Right lobe of liver (tissue), 4 donors: Measurements from ENCODE around the gene NBEAL1.

ENCODE experiments used
- POLR2A ChIP-seq: fragments of 450-650 bp; IDR thresholded peaks from one replicate; pipeline ENCODE4 v1.6.1; 2017; ENCODE audit warnings: antibody characterized with exemption, mild to moderate bottlenecking
- TF ChIP-seq, protein P1 (sequence below), 4 donors: fragments of 200-600 bp in 3 of 4; fragments of 450-650 bp in 1 of 4; IDR thresholded peaks; one replicate each; pipeline versions ENCODE4 v1.5.1 to v1.8.0; 2016 to 2022; ENCODE audit warnings: antibody characterized with exemption in 4 of 4, mild to moderate bottlenecking in 2 of 4
- donor health status: DM: no; HTN: no; CAD: no.
- donor health status: DM: no; HTN: no; CAD: no.
- donor health status: DM: no; HTN: yes; CAD: no.

DNA sequence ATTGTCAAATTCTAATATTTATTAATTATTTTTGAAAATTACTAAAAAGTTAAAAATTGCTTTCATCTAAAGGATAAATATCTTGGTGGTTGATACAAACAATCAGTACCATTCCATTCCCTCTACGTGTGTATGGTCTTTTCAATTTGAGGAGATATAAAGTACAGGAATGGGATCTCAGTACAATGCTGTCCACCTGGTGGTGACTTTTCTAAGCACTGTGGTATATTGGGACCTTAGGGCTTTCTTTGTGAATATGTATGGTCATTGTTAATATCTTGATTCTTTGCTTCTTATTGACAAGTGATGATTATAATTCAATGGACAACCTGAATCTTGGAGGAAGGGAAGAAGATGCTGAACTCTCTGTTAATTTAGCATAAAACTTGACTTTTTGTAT is 83.1 kb downstream of the NBEAL1 start:
- TF ChIP-seq, protein P1, sequence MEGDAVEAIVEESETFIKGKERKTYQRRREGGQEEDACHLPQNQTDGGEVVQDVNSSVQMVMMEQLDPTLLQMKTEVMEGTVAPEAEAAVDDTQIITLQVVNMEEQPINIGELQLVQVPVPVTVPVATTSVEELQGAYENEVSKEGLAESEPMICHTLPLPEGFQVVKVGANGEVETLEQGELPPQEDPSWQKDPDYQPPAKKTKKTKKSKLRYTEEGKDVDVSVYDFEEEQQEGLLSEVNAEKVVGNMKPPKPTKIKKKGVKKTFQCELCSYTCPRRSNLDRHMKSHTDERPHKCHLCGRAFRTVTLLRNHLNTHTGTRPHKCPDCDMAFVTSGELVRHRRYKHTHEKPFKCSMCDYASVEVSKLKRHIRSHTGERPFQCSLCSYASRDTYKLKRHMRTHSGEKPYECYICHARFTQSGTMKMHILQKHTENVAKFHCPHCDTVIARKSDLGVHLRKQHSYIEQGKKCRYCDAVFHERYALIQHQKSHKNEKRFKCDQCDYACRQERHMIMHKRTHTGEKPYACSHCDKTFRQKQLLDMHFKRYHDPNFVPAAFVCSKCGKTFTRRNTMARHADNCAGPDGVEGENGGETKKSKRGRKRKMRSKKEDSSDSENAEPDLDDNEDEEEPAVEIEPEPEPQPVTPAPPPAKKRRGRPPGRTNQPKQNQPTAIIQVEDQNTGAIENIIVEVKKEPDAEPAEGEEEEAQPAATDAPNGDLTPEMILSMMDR (IDR thresholded peaks at IDR 0.05) = peak in 2 of 4 donors; percentile 24 to 25
- TF ChIP-seq POLR2A = no peak
